CD4-positive, alpha-beta T cell treated with Interleukin-6 at 100 ng/mL for 8 hours (primary cell): ENCODE data around the gene TMEFF2.

Source experiments
- DNase-seq: peaks from one replicate; pipeline ENCODE4 v3.0.0-alpha.2; 2020; ENCODE audit warnings: mixed read lengths, low spot score

TMEFF2 gene

DNA sequence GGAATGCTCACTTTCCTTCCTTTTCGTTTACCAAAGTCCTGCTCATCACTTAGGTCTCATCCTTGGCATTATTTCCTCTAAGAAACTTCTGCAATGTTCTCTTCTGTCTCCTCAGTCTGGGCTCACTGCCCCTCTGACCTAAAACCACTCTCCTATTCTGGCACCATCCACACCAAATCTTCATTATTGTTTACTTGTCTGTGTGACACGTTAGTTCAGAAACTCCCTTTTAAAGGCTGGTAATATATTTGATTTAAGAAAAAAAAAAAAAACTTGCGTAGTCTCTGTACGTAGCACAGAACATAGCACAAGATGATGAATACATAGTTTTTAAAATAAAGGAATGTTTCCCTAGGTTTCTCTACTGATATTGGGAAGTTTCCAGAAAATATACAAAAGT is 229.0 kb downstream of the TMEFF2 start:
- no peak for DNase-seq

DNA sequence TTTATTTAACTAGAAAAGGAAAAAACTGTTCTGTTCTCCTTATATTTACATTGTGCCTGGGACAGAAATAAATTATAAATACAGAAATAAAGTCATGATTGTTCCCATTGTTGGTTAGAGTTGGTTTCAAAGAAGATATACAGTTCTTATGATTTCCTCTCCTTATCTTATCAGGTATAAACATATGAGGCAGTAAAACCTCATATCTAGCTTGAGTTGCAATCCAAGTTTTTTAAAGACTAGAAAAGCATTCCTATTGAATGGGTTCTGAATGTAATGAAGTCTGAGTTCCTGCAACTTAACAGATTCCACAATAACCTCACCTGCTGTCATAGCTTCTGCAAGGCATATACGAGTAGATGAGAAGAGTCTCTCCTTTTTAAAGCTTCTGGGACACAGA is 233.2 kb downstream of the TMEFF2 start:
- DNase-seq = no peak

DNA sequence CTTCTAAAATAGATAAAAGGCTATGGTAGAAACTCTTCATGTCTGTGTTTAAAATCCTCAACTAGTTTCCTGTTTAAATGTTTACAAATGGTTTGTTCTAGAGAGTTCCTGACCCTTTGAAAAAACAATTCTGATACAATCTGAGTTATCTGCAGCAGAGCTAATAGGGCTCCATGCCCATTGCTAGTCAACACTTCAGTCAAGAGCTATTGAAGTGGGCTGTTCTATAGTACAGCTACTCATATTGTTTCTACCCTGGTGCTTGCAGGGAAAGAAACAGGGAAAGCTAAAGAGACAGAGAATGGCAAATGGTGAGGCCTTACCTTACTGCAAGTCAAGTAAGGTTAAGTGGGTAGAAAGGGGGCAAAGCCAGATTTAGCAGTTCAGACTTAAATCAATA is 235.5 kb downstream of the TMEFF2 start:
- no peak for DNase-seq

DNA sequence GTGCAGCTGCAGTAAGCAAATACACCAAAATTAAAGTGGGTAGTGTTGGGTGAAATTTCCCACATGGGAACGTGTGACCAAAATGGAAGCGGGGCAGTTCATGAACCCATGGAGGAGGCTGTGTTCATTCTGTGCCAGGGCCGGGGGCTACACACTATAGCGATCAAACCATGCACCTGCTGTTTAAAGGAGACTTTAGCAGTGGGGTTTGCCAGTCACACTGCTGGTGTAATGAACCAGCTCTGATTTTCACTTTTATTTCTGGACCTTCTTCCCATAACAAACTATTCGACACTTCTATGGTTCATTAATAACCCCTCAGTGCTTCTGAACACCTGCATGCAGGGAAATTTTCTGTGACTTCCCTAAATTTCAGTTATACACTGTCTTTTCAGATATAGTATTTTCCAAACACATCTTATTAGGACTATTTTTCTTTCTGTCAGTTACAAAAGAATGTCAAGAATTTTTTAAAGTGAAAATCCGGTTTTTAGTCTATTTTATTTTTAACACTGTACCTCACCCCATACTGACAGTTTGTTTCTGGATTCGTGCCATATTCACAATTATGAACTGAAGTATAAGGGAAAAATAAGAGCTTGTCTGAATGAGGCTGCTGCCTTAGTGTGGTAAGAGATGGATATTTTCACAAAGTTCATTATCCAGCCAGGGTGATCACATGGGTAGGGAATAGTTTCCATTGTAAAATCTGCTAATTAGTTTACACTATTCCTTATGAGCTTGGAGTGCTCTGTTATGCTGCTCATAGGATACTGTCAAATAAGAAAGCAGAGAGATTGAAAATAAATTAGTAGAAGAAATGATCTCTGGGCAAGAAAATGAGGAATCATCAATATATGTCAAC is 236.5 kb downstream of the TMEFF2 start:
- no peak for DNase-seq

DNA sequence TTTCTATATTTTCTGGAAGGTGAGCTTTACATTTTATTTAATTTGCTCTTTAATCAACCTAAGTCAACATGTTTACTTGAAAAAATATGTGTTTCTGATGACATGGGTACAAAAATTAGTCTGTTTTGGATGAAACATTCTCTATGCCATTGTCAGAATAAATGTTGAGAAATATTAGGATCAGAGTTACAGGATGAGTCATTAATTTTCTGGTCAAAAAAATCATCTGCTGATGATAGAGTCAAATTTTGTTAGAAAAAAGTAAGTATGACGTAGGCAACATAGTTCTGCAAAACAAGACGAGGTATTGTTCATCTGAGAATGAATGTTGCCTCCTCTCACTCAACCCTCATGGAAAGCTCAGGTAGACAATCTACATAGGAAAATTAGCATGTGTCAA is 240.3 kb downstream of the TMEFF2 start:
- DNase-seq = no peak

DNA sequence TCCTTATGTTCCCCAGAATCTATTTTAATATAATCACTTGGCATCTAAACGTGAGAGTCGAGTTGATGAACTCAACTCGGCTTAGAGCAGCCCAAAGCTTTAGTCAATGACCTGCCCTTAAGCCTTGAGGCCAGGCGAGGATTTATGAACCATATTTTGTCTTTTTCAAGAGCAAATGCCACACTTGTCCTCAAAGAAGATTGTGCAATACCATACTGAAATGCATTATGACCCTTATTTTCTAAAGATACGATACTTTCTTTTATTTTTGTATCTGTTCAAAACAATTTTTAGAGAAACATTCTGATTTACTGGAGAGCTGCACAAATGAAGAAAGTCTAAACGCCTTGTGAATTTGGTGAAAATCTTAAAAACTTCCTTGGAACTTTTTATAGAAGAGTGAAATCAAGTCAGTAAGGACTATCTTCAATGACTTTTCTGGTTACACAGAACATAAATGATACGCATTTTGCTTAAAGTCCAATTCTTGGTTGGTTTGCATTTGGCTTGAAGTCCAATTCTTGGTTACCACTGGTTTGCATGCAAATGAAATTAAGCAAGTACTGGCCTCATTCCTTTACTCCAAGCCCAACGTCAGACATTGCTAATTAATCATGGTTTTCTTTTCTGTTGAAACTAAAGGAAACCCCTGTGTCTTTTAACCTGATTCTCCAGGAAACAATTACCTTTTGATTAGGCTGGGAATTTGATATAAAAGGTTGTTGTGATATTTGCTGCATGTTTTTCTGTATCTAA is 242.0 kb downstream of the TMEFF2 start:
- no peak for DNase-seq

DNA sequence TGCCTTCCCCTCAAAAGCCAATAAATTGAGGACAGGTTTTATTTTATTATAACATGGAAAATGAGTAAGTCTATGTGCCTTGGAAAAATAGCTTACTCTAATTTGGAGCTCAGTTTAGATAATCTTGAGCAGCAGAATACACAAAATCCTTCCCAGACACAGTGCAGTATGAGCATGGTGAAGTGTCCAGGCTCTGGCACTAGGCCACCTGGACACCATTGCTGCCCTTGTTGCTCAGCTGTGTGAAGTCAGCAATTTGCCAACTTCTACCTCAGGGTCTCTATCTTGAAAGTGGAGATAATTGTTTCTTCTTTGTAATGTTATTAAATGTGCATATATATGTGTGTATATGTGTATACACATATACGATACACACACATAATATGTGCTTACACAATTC is 242.9 kb downstream of the TMEFF2 start:
- no peak for DNase-seq

DNA sequence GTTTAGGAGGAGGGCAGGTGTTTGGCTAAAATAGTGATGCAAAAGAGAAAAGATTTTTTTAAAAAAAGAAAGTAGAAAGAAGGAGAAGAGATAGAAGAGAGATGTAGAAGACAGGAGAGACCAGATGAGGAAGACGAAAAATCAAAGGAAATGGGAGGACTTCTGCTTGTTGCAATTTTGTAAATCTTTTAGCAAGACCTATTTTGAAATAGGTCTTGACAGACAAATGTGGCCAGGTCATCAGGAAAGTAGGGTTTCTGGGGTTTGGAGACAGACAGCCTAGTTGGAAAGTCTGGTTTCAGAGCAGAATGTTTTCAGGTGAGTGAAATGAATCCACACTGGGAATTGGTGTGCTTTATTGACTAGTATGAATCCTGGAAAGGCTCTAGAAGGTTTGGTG is 243.4 kb downstream of the TMEFF2 start:
- no peak for DNase-seq

DNA sequence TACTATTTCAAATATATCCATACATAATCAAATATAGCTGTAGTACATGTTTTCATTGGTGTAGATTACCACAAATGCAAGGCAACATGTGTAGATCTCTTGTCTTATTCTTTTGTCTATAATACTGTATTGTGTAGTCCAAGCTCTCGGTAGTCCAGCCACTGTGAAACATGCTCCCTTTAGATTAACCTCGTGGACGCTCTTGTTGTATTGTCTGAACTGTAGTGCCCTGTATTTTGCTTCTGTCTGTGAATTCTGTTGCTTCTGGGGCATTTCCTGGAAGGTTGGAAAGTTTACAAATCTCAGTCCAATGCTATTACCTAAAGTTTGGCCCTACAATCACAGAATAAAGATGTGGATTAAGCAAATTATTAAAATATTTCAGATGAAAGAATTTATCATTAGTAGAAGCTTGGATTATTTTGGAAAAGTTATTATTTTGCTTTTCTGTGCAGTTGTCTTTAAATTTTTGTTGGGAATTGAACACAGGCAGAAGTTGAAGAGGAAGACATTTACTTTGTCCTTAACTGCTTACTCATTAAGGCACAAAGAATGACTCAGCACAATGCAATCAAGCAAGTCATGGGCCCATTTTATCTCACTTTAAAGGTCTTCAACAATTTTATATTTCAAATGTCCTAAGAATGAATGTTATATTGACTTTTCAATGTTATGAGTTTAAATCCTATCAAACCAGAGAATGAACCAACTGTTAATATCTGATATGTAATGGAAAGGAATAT is 244.4 kb downstream of the TMEFF2 start:
- no peak for DNase-seq

DNA sequence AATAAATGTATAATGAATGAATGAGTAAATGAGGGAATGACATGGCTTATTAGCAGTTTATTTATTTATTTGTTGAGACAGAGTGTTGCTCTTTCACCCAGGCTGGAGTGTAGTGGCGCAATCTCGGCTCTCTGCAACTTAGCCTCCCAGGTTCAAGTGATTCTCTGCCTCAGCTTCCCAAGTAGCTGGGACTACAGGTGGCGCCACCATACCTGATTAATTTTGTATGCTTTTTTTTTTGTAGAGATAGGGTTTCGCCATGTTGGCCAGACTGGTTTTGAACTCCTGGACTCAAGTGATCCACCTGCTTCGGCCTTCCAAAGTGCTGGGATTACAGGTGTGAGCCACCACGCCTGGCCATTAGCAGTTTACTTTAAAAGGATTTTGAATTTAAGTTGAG is 247.5 kb downstream of the TMEFF2 start:
- no peak for DNase-seq

DNA sequence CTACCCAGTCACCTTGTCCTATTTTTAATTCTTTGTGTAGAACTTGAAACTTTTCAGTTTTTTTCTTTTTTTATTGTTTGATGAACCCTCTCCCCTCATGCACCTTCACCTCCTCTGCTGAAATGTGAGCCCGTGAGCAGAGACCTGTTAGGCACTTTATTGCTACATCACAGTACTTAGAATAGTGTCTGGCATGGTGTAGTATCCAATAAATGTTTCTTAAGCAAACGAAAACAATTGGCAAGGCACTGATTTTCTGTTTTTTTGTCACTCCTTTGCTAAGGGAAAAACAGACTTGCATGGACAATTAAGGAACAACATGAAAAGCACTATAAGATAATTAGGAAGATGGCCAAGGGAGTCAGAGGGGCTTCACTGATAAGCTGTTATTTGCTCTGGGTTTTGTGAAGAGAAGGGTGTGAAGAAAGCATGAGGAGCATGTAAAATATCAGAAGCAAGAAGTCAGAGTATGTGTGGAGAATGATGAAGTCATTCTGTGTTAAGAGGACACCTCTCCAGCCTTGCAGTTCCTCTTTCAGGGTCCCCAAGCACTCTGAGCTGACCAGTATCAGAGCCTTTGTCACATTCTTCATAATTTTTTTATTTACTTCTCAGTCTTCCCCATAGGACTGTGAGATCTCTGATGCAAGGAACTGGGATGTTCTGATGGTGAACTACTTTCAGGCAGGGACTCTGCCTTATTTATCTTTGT is 248.1 kb downstream of the TMEFF2 start:
- no peak for DNase-seq

DNA sequence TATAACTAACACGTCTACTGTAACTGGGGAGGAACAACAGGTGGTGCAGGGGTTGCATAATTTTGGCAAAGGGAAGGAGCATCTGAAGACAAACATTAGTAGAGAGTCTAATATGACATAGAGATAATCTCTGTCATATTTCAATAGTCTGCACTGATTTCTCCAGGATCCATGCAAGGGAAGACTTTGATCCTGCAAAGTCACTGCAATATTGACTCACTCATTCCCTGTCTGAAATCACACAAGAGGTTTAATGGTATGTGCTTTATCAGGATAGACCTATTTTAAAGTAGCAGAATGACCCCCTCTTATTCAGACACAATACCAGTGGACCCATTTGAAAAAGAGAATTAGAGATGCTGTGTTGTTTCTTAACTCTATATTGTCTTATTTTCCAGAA is 249.1 kb downstream of the TMEFF2 start:
- no peak for DNase-seq

DNA sequence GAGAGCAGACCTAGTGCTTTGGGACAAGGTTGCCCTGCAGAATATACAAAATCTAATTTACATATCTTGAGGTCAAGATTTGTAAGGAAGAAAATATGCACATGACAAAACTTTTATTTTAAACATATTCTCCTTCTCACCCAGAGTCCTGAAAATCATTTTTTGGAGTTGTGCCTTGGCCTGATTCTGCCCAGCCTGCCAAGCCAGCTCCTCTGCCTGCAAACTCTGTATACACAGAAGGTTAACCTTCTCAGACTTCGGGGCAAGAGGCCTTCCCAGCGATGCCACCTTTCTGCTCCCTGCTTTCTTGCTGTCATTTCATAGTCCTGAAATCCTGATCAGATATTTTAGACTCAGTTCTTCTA is 252.0 kb downstream of the TMEFF2 start:
- no peak for DNase-seq

DNA sequence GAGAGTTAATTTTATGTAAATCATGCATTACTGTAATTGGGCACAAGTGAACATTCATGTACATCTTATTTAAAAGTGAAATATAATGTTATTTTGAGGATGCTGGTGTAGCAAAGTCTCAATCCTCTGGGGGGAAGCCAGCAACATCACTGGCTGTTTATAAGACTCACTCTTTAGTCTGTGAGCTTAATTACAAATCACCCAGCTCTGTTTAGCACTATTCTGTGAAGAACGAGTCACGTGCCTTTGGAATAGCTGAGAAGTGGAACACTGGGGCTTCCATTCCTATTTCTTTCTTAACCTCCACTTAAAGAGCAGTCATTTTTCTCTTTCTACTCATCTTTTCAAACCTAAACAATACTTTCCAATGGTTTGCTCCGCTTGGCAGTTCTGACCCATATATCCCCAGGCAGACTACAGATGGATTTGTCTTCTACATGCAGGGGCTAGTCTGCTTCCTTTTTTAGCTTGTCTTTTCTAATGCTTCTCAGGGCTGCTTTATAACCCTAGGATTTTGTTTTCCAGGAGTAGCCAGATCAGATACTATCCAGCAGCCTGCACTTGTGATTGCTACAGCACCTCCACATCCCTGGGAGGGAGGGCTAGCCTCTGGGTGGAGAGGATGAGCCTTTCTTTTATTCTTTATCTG is 252.5 kb downstream of the TMEFF2 start:
- no peak for DNase-seq

DNA sequence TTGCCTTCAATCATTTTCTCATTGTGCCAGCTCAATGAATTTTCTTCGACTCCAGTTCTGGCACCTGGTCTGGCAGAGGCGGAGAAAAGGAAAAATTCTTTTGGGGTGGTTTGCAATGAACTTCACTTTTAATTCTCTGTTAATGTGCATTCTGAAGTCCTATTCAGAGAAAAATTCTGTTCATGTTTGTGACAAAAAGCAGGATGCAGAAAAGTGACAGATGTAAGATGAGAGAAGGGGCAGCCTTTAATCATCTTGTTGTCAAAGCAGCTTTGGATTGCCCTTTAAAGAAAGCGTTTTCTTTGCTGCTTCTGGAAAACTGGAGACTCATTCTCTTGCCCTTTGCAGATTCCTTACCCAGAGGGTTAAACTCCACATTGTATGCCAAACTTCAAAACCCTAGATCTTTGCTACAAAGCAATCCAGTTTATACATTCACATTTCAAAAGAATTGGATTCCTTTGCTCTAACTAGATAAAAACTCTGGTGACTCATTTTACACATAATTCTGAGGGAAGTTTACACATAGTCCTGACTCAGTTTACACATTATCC is 253.3 kb downstream of the TMEFF2 start:
- no peak for DNase-seq

DNA sequence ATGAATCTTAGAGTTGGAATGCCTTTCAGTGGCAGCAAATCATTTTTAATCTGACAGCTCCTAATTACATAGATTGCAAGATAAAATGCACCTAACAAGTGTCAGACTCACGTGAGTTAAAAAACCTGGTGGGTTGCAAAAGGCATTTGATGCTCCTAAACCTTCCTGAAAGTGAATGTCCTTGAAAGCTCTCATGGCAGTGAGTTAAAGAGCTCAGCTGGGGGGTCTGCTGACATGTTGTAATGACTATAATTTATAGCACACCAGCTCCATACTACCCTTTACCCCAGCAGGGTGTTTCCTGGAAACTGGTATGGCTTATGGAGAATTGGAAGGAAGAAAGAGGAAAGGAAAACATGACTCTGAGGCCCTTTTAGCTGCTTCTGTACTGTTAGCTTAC is 256.0 kb downstream of the TMEFF2 start:
- no peak for DNase-seq

DNA sequence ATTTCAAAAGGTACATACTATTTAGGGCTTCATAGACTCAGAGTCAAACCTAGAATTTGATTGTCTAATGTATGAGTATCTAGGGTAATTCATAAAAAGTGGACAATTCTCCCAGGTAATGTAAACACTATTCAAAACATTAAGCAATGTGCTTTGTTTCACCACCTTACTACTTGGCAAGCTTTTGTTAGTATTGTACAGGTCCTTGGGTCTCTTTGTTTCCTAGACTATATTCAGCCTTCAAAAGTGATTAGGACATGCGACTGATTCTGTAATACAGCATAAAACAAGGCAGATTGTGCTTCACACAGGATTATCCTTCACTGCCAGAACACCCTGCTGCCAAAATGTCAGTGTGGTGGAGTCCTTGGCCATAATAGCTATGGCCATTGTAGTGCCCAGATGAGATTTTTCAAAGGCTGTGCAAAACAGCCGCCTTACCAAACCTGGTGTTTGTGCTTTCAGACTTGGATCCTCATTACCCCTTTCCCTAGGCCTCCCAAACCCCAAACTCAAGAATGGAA is 257.8 kb downstream of the TMEFF2 start:
- DNase-seq = no peak

DNA sequence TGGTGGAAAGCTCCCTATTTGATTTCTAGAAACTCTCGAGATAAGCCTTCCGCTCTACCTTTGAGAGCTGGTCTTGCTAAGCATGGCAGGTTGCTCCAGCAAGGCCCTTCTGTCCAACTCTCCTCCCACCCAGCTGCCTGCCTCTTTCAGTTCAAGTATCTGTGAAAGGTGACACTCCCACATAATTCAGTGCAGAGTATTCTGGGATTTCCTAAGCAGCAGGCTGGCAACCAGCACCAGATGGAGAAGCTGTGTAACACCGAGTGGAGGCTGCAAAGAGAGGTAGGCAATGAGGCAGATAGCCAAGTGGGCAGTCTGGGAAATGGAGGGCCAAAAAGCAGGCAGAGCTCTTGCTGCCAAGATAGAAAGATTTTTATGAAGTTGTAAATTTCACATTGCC is 259.5 kb downstream of the TMEFF2 start:
- DNase-seq = no peak

DNA sequence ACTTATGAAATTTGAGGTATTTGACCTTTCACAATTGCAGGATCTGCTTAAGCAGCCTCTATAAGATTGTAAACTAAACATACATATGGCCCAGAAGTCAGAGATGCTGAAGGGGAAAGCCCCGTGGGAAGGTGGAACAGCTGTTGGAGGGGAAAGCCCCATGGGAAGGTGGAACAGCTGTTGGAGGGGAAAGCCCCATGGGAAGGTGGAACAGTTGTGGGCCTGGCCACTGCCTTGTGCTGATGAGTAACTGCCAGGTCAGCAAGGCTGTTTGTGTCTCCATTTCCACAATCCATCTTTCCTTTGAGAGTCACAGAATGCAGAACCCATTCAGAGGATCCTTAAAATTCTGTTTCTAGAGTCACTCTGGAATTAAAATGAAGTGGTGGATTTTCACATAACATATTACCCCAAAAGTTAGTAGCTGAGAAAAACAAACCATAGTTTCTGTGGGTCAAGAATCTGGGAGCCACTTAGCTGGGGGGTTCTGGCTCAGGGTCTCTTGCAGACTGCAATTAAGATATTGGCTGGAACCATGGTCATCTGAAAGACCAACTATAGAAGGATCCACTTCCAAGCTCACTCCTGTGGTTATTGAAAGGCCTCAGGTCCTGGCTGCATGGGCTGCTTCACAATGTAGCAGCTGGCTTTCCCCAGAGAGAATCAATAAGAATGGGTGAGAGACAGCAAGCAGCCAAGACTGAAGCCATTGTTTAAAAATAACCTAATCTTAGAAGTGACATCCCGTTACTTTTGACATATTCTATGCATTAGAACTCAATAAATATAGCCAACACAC is 261.2 kb downstream of the TMEFF2 start:
- DNase-seq = no peak

DNA sequence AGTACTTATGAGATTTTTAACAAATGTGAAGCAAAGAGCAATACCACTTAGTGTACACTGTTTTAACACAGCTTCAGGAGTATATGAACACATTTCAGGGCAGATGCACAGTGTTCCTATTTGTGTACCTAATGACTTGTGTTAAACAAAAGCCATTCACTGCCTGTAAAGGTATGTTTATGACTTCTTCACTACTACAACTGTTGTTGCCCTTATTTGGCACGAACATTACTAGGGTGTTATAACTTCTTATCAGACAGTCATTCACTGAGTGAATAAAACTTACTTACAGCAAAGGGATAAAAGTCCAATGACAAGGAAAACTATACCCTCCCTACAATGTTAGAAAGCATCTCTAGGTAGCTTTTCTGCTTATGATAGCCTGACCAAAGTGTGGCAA is 262.4 kb downstream of the TMEFF2 start:
- no peak for DNase-seq
